Natural killer cell (primary cell): ENCODE data around the gene TCEANC. TPM values are rescaled to one million over a fixed set of nuclear protein-coding genes. Genes with fewer than 3 reads are reported as not detected.

Experiments
- ATAC-seq, 3 donors: fragments of 150-1000 bp in 2 of 3; fragments of 200-7000 bp in 1 of 3; cut with Tn5 transposase; 1 replicate in 1 of 3; 2 replicates in 2 of 3; pipeline ENCODE4 v1.10.0; 2021; ENCODE audit warnings: mild to moderate bottlenecking in 2 of 3, moderate library complexity in 2 of 3
- DNase-seq, 2 donors: peaks; one replicate each; pipeline versions ENCODE4 v3.0.0 to v3.0.0-alpha.2; 2013 to 2021; ENCODE audit warnings: mixed read lengths in 1 of 2
- H3K27ac ChIP-seq: one replicate; pipeline ENCODE4 v1.5.1; 2013; ENCODE audit warnings: mild to moderate bottlenecking, low read length
- H3K27me3 ChIP-seq: one replicate; pipeline ENCODE4 v1.6.1; 2013; ENCODE audit warnings: low read length; ENCODE audit not compliant: control insufficient read depth, insufficient read depth
- H3K36me3 ChIP-seq: one replicate; pipeline ENCODE4 v1.6.1; 2013; ENCODE audit warnings: low read length; ENCODE audit not compliant: control insufficient read depth, insufficient read depth
- H3K4me1 ChIP-seq: one replicate; pipeline ENCODE4 v1.6.1; 2013; ENCODE audit warnings: low read length; ENCODE audit not compliant: control insufficient read depth, insufficient read depth
- H3K4me3 ChIP-seq: one replicate; pipeline ENCODE4 v1.5.1; 2013; ENCODE audit warnings: low read length
- H3K9me3 ChIP-seq: one replicate; pipeline ENCODE4 v1.6.1; 2013; ENCODE audit warnings: low read length; ENCODE audit not compliant: control insufficient read depth, insufficient read depth
- H3K27ac Mint-ChIP-seq, 2 donors: one replicate each; pipeline ENCODE4 v1.8.0; 2022; ENCODE audit warnings: mild to moderate bottlenecking in 2 of 2, mixed read lengths in 2 of 2, moderate library complexity in 1 of 2
- H3K27me3 Mint-ChIP-seq, 2 donors: one replicate each; pipeline ENCODE4 v1.8.0; 2022; ENCODE audit warnings: low read depth in 2 of 2, mixed read lengths in 2 of 2
- H3K36me3 Mint-ChIP-seq: one replicate; pipeline ENCODE4 v1.8.0; 2022; ENCODE audit warnings: mixed read lengths
- H3K4me1 Mint-ChIP-seq, 2 donors: one replicate each; pipeline ENCODE4 v1.8.0; 2022; ENCODE audit warnings: mixed read lengths in 2 of 2
- H3K4me3 Mint-ChIP-seq: one replicate; pipeline ENCODE4 v1.8.0; 2022; ENCODE audit warnings: mild to moderate bottlenecking, moderate library complexity, mixed read lengths
- H3K9me3 Mint-ChIP-seq, 2 donors: one replicate each; pipeline ENCODE4 v1.8.0; 2022; ENCODE audit warnings: mixed read lengths in 2 of 2
- WGBS: methylation state at CpG from one replicate; pipeline ENCODE4 v1.1.7; 2013; ENCODE audit warnings: missing lambda C conversion rate; ENCODE audit not compliant: insufficient coverage; 5-methylcytosine and 5-hydroxymethylcytosine counted together
- intact Hi-C: fragments of 100-400 bp; cut with micrococcal nuclease; formaldehyde crosslinking; loops from one replicate; pipeline ENCODE4 v1.14.2; 2022
- total RNA-seq, 4 donors: library from RNA; stranded (reverse); fragments of 120-200 nt in 1 of 4; gene quantifications; one replicate each; pipeline versions ENCODE4 v1.2.3 to v1.2.4, GENCODE V29; 2013 to 2022
- TF ChIP-seq, protein P1 (sequence below): fragments of 200-600 bp; IDR thresholded peaks from one replicate; pipeline ENCODE4 v1.8.0; 2022; ENCODE audit warnings: antibody characterized with exemption

TCEANC gene
- total RNA-seq, 3 donors from 2014 or later (not counting 1 experiment from before 2014, with no cell fraction given), result 11.2 to 17.8 (median 13.4) TPM

DNA sequence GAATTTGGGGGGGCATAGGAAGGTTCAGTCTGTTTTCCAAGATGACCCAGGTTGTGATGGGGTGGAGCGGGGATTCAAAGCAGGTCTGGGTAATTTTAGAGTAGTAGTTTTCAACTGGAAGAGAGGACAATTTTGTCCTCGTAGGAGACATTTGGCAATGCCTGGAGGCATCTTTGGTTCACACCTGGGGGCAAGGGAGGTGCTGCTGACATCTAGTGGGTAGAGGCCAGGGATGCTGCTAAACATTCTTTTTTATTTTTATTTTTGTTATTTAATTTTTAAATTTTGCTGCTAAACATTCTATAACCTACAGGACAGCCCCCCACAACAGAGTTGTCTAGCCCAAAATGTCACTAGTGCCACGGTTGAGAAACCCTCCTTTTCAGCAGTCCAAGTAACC, 37.9 kb downstream of the TCEANC start:
- H3K27ac Mint-ChIP-seq, result peak overlapping the region; percentile 86 to 90
- TF ChIP-seq, protein P1, sequence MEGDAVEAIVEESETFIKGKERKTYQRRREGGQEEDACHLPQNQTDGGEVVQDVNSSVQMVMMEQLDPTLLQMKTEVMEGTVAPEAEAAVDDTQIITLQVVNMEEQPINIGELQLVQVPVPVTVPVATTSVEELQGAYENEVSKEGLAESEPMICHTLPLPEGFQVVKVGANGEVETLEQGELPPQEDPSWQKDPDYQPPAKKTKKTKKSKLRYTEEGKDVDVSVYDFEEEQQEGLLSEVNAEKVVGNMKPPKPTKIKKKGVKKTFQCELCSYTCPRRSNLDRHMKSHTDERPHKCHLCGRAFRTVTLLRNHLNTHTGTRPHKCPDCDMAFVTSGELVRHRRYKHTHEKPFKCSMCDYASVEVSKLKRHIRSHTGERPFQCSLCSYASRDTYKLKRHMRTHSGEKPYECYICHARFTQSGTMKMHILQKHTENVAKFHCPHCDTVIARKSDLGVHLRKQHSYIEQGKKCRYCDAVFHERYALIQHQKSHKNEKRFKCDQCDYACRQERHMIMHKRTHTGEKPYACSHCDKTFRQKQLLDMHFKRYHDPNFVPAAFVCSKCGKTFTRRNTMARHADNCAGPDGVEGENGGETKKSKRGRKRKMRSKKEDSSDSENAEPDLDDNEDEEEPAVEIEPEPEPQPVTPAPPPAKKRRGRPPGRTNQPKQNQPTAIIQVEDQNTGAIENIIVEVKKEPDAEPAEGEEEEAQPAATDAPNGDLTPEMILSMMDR, result peak; percentile 15
- peak overlapping the region; percentile 89 for H3K4me3 Mint-ChIP-seq
- peak overlapping the region; percentile 95 for H3K27ac ChIP-seq
- whole genome bisulfite sequencing, result 50% methylated on average over 3 of the region's 3 CpGs
- no peaks in the 10 kb centered on the region for H3K36me3 ChIP-seq
- ATAC-seq, result no peak
- peaks cover 55 to 57% of the 10 kb centered on the region in 2 donors for H3K4me1 Mint-ChIP-seq
- no peaks in the 10 kb centered on the region for H3K9me3 Mint-ChIP-seq
- H3K27me3 Mint-ChIP-seq, result no peaks in the 10 kb centered on the region
- no peaks in the 10 kb centered on the region for H3K9me3 ChIP-seq
- H3K4me3 ChIP-seq, result no peak overlapping the region
- DNase-seq, result peak in 1 of 2 donors; percentile 57
- H3K27me3 ChIP-seq, result no peaks in the 10 kb centered on the region
- no peaks in the 10 kb centered on the region for H3K36me3 Mint-ChIP-seq
- intact Hi-C loops, result loop anchor here (10.0 kb wide), 2 partner anchors 606 to 736 kb away; no protein-coding TSS in a partner anchor
- H3K4me1 ChIP-seq, result peaks cover 40% of the 10 kb centered on the region

DNA sequence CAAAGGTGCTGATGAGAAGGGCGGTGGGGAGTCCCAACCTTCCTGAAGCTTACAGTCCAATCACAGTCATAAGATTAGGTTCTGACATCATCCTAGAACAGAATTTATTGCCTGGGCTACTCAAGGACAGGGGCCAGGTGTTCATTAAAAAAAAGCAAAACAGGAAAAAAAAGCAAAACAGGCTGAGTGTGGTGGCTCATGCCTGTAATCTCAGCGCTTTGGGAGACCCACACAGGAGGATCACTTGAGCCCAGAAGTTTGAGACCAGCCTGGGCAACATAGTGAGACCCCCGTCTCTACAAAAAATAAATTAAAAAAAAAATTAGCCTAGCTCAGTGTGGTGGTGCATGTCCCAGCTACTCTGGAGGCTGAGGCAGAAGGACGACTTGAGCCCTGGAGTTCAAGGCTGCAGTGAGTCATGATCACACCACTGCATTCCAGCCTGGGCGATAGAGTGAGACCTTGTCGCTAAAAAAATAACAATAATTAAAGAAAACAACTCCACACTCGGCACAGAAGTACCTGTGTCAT, 39.0 kb downstream of the TCEANC start:
- Mint-ChIP-seq H3K27me3 (no peaks in the 10 kb centered on the region), H3K27ac (peak overlapping the region; percentile 86 to 90), H3K9me3 (no peaks in the 10 kb centered on the region), H3K36me3 (no peaks in the 10 kb centered on the region), H3K4me1 (peaks cover 62 to 64% of the 10 kb centered on the region in 2 donors), H3K4me3 (peak overlapping the region; percentile 64)
- Histone ChIP-seq H3K4me3 (no peak overlapping the region), H3K36me3 (no peaks in the 10 kb centered on the region), H3K27ac (peak overlapping the region; percentile 95), H3K4me1 (peaks cover 51% of the 10 kb centered on the region), H3K27me3 (no peaks in the 10 kb centered on the region), H3K9me3 (no peaks in the 10 kb centered on the region)
- DNase-seq (peak; percentile 22 to 45), ATAC-seq (peak; percentile 28 to 39 (median 37))
- TF ChIP-seq, protein P1, result no peak
- intact Hi-C loops, result loop anchor here (10.0 kb wide), 2 partner anchors 607 to 737 kb away; no protein-coding TSS in a partner anchor
- WGBS, result 60% methylated on average over 3 of the region's 7 CpGs

DNA sequence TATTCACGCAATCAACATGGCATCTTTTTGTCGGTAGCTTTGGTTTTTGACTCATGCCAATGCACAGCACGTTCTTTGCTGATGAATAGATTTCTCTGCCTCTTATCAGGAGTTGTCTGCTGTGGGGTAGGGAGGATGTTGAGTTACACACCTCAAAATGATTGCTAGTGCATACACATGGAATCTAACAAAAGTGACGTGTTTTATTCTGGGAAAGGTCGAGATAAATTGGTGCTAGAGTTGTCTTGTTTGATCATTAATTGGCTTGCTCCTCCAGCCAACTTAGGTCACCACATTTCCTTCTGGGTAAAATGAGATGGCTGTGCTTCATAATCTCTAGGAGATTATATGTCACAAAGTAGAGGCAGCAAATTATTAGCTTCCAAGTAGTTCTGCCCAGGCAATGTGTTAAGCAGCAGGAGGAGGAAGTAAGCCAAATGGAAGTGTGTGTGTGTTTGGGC, 39.9 kb downstream of the TCEANC start:
- Mint-ChIP-seq H3K27ac (peak overlapping the region; percentile 86 to 90), H3K36me3 (no peaks in the 10 kb centered on the region), H3K9me3 (no peaks in the 10 kb centered on the region), H3K4me3 (peak overlapping the region; percentile 64), H3K4me1 (peaks cover 69 to 70% of the 10 kb centered on the region in 2 donors), H3K27me3 (no peaks in the 10 kb centered on the region)
- Histone ChIP-seq H3K4me1 (peaks cover 53% of the 10 kb centered on the region), H3K9me3 (no peaks in the 10 kb centered on the region), H3K27me3 (no peaks in the 10 kb centered on the region), H3K27ac (peak overlapping the region; percentile 95), H3K4me3 (no peak overlapping the region), H3K36me3 (no peaks in the 10 kb centered on the region)
- 70% methylated on average over 4 of the region's 5 CpGs for WGBS
- ATAC-seq (peak in 1 of 3 donors; percentile 14), DNase-seq (peak in 1 of 2 donors; percentile 19)
- TF ChIP-seq, protein P1, result no peak
- intact Hi-C loops, result loop anchor here (10.0 kb wide), 2 partner anchors 608 to 738 kb away; no protein-coding TSS in a partner anchor
